Measurements from ENCODE around the gene SRSF5.

SRSF5 gene

GRCh38 chr14:69780952-69781351 lies 14.0 kb downstream of the SRSF5 start:
- no peaks in the 10 kb centered on the region for H3K9me3 ChIP-seq
- no peak for TF ChIP-seq Cebpa-rat (IDR thresholded peaks at IDR 0.05)
- H3K27me3 ChIP-seq: no peaks in the 10 kb centered on the region
- peaks cover 42% of the 10 kb centered on the region for H4K20me1 ChIP-seq
- H3K27ac ChIP-seq: no peak overlapping the region
- H3K4me2 ChIP-seq: no peak overlapping the region
- no peak overlapping the region for H3K9ac ChIP-seq
- H3K4me1 ChIP-seq: no peaks in the 10 kb centered on the region
- peaks cover 58% of the 10 kb centered on the region for H3K36me3 ChIP-seq
- no peak overlapping the region for H3K4me3 ChIP-seq

GRCh38 chr14:69784942-69785341 lies 18.0 kb downstream of the SRSF5 start:
- TF ChIP-seq Cebpa-rat (IDR thresholded peaks at IDR 0.05): no peak
- no peaks in the 10 kb centered on the region for H3K4me1 ChIP-seq

DNA sequence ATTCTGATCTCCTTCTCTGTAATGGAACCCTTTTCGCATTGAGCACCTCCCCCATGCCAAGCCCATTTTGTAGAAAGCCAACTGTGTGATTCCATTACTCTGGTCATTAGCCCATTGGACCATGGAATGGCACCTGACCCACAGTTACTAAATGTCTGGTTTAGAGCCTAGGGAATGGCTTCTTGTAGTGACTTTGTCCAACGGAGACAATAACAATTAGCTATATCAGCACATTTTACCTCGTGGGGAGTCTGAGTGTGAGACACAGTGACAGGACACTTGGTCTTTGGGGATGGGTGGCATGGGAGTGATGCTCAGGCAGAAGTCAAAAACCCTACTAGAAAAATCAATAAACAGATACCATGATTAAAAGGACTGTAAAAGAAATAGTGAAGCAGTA lies 19.7 kb downstream of the SRSF5 start:
- TF ChIP-seq Cebpa-rat (IDR thresholded peaks at IDR 0.05): no peak
- Histone ChIP-seq H3K27ac (no peak overlapping the region), H3K9me3 (no peaks in the 10 kb centered on the region), H3K9ac (no peak overlapping the region), H3K36me3 (peaks cover 26% of the 10 kb centered on the region; the same call in 1 of the 2 replicates), H3K4me1 (no peaks in the 10 kb centered on the region), H3K27me3 (no peaks in the 10 kb centered on the region), H3K4me2 (no peak overlapping the region), H4K20me1 (no peaks in the 10 kb centered on the region; the same call in 1 of the 2 replicates), H3K4me3 (no peak overlapping the region)

More at GRCh38 chr14:69784942-69785341, 18.0 kb downstream of the SRSF5 start:
- Histone ChIP-seq H3K9ac (no peak overlapping the region), H3K4me3 (no peak overlapping the region), H4K20me1 (peaks cover 2% of the 10 kb centered on the region; the same call in 1 of the 2 replicates), H3K27ac (no peak overlapping the region), H3K9me3 (no peaks in the 10 kb centered on the region), H3K27me3 (no peaks in the 10 kb centered on the region), H3K4me2 (no peak overlapping the region), H3K36me3 (peaks cover 27% of the 10 kb centered on the region; the same call in 1 of the 2 replicates)

DNA sequence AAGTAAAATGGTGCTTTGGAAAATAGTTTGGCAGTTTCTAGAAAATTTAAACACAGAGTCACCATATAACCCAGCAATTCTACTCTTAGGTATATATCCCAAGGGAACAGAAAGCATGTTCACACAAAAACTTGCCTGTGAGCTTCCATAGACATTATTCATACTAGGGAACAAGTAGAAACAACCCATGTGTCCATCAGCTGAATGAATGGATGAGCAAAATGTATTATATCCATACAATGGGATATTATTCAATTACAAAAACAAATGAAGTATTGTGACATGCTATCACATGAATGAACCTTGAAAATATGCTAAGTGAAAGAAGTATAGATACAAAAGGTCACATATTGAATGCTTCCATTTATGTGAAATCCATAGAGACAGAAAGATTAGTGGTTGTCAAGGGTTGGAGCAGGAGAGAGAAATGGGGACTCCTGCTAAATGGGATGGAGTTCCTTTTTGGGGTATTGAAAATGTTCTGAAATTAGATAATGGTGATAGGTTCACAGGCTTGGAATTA lies 22.2 kb downstream of the SRSF5 start:
- Histone ChIP-seq H3K36me3 (peaks cover 21% of the 10 kb centered on the region; the same call in 1 of the 2 replicates), H3K4me1 (no peaks in the 10 kb centered on the region), H3K9me3 (no peaks in the 10 kb centered on the region), H3K4me3 (no peak overlapping the region), H4K20me1 (no peaks in the 10 kb centered on the region), H3K4me2 (no peak overlapping the region), H3K27me3 (no peaks in the 10 kb centered on the region), H3K27ac (no peak overlapping the region), H3K9ac (no peak overlapping the region)
- no peak for TF ChIP-seq Cebpa-rat (IDR thresholded peaks at IDR 0.05)

DNA sequence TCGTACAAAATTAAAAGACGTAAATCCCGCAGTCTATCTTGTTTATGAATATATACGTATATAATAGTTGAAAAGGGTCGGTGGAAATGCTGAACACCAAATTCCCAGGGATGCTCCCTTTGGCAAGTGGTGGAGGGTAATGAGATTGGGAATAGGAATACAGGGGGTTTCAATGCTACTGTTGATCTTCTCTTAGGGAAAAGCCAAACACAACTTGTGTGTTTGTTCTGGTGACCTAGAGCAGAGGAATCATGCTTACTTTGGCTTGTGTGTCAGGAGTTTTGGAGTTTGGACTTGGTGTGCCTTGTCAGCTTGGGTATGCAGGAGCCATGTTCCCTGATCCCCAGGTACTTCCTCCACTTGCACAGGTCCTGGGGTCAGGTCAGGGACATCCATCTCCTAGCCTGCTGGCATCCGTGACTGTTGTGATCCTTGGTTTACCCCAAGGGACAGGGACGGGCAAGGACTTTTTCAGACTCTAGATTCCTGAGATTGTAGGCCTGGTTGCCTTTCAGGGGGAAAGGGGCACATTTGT lies 26.0 kb downstream of the SRSF5 start:
- no peaks in the 10 kb centered on the region for H3K36me3 ChIP-seq
- TF ChIP-seq Cebpa-rat (IDR thresholded peaks at IDR 0.05): no peak
- H3K4me3 ChIP-seq: no peak overlapping the region
- H3K4me1 ChIP-seq: no peaks in the 10 kb centered on the region
- no peaks in the 10 kb centered on the region for H4K20me1 ChIP-seq
- H3K9me3 ChIP-seq: no peaks in the 10 kb centered on the region
- H3K27me3 ChIP-seq: no peaks in the 10 kb centered on the region
- H3K4me2 ChIP-seq: no peak overlapping the region
- no peak overlapping the region for H3K27ac ChIP-seq
- H3K9ac ChIP-seq: no peak overlapping the region

DNA sequence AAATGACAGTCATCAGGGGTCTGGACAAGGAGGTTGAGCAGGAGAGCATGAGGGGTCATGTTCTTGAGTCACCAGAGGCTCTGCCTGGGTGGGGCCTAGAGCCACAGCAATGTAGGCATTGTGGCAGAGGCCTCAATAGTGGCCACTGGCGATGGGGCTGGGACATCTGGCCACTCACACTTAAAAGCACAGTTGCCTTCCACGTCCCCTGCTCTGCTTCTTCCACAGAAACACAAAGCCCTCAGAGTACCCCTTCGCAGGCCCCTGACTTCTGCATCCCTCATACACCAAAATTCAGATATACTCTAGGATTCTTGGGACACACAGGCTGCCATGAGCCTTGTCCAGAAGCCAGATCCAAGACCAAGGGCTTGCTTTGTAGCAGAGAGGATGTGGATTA lies 27.8 kb downstream of the SRSF5 start:
- H3K4me2 ChIP-seq: no peak overlapping the region
- H3K9ac ChIP-seq: no peak overlapping the region
- no peak overlapping the region for H3K27ac ChIP-seq
- no peaks in the 10 kb centered on the region for H3K27me3 ChIP-seq
- no peaks in the 10 kb centered on the region for H3K36me3 ChIP-seq
- H3K9me3 ChIP-seq: no peaks in the 10 kb centered on the region
- H4K20me1 ChIP-seq: no peaks in the 10 kb centered on the region
- no peaks in the 10 kb centered on the region for H3K4me1 ChIP-seq
- TF ChIP-seq Cebpa-rat (IDR thresholded peaks at IDR 0.05): no peak
- no peak overlapping the region for H3K4me3 ChIP-seq

DNA sequence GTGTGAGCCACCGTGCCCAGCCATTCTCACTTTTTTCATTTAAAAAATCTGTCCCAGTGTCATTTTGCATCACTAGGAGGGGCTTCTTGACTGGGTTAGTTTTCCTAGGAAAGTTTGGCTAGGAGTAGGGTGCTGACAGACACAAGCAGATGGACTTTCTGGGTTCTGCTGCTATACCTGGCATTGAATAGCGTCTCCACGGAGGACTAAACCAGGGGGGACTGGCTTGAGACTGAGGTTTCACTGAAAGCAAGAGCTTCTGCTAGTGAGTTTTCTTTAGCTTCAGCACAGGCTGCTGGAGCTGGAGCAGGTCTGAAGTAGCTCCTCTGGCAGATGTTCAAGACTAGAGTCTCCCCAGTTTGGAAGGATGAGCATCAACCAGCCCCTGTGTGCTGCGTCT lies 28.7 kb downstream of the SRSF5 start:
- Histone ChIP-seq H3K9me3 (no peaks in the 10 kb centered on the region), H3K9ac (no peak overlapping the region), H4K20me1 (no peaks in the 10 kb centered on the region), H3K4me1 (no peaks in the 10 kb centered on the region), H3K27me3 (no peaks in the 10 kb centered on the region), H3K36me3 (no peaks in the 10 kb centered on the region), H3K4me2 (no peak overlapping the region), H3K4me3 (no peak overlapping the region), H3K27ac (no peak overlapping the region)
- no peak for TF ChIP-seq Cebpa-rat (IDR thresholded peaks at IDR 0.05)

GRCh38 chr14:69796797-69797500 lies 30.0 kb downstream of the SRSF5 start, which contains the start of gene SLC10A1:
TSS of gene SLC10A1 (minus strand) at chr14:69797241. CDS start at chr14:69797155, 86 bp downstream.
- no peak for TF ChIP-seq Cebpa-rat (IDR thresholded peaks at IDR 0.05)

DNA sequence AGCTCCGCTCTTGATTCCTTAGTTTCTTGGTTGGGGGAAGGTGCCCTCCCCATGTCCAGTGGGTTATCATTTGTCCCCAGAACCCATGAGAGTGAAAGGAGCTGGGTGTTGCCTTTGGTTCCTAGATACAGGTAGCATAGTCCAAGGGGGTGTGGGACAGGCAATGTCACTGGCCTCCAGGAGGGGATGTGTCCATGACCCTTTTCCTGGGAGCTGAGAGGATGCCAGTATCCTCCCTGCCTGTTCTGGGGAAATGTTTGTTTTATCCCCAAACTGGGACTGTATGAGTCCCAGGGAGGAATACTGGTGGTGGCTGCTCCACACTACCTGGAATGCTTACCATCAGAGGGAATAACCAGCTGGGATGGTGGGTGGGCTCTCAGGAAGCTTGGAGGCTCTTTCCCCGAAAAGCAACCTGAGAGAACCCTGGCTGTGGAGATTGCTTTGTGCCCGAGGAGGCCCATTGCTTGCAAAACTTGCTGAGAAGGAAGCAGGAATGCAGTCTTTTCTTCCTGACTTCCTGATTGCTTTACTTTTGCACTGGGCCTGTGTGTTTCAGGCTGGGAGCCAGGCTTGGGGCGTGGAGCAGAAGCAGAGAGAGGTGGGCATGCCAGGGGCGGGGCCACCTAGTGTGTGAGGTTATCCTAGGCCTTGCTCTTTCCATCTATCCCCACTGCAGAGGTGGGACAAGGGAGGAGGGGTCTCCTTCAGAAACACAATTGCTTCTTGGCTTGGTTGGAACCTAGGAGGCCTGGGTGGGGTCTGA lies 30.8 kb downstream of the SRSF5 start:
- Histone ChIP-seq H3K4me3 (no peak overlapping the region), H3K27me3 (no peaks in the 10 kb centered on the region), H3K9ac (no peak overlapping the region), H3K4me1 (no peaks in the 10 kb centered on the region), H3K27ac (no peak overlapping the region), H3K4me2 (no peak overlapping the region), H3K9me3 (no peaks in the 10 kb centered on the region), H4K20me1 (no peaks in the 10 kb centered on the region), H3K36me3 (no peaks in the 10 kb centered on the region)
- no peak for TF ChIP-seq Cebpa-rat (IDR thresholded peaks at IDR 0.05)

More at GRCh38 chr14:69796797-69797500, 30.0 kb downstream of the SRSF5 start, which contains the start of gene SLC10A1:
- Histone ChIP-seq H3K9me3 (no peaks in the 10 kb centered on the region), H3K4me2 (no peak within 1 kb of the TSS), H4K20me1 (no peaks in the 10 kb centered on the region), H3K27me3 (no peaks in the 10 kb centered on the region), H3K4me1 (no peaks in the 10 kb centered on the region), H3K4me3 (no peak within 1 kb of the TSS), H3K36me3 (no peaks in the 10 kb centered on the region), H3K27ac (no peak within 1 kb of the TSS), H3K9ac (no peak within 1 kb of the TSS)

DNA sequence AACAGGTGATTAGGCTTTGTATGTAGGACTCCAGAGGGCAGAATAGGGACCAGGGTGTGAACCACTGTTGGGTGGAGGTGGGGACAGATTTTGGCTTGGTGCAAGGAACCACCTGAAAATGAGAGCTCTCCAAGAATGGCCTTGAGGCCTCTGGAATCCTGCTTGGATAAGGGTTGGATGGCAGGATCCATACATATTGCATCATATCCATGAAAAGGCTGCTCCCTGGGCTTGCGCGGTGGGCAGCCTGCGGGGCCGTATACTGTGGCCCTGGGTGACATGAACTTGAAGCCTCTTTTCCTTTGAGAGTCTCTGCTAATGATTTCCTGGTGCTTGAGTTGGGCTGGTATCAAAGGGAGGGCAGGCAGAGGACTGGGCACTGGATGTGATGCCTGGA lies 31.4 kb downstream of the SRSF5 start:
- no peak overlapping the region for H3K4me3 ChIP-seq

More for the DNA sequence above, 31.4 kb downstream of the SRSF5 start:
- H3K9ac ChIP-seq: no peak overlapping the region
- no peaks in the 10 kb centered on the region for H3K4me1 ChIP-seq
- no peak overlapping the region for H3K4me2 ChIP-seq
- no peaks in the 10 kb centered on the region for H3K27me3 ChIP-seq
- H3K27ac ChIP-seq: no peak overlapping the region
- no peaks in the 10 kb centered on the region for H3K36me3 ChIP-seq
- no peak for TF ChIP-seq Cebpa-rat (IDR thresholded peaks at IDR 0.05)
- H4K20me1 ChIP-seq: no peaks in the 10 kb centered on the region
- no peaks in the 10 kb centered on the region for H3K9me3 ChIP-seq
